GM12878 (cell line): ENCODE measurements around the gene PCSK6. TPM values are rescaled to one million over a fixed set of nuclear protein-coding genes. Genes with fewer than 3 reads are reported as not detected.

ENCODE experiments used
- ATAC-seq: fragments of 200-7000 bp; cut with Tn5 transposase; 3 replicates; pipeline ENCODE4 v1.9.1; 2020; ENCODE audit warnings: mild to moderate bottlenecking, moderate library complexity
- BruUV-seq: library from RNA; stranded (reverse); fragments of 400-500 nt; replicated peaks from 2 replicates; lab custom pipeline; 2021; lab: Mats Ljungman, UMichigan
- CTCF ChIA-PET: fragments of 300-600 bp; sonication (Branson Sonifier 250); formaldehyde crosslinking; extraction: SDS; loops from one replicate; lab custom pipeline; 2021; ENCODE audit warnings: inconsistent platforms; lab: Yijun Ruan, JAX
- POLR2A ChIA-PET: fragments of 350-600 bp; formaldehyde crosslinking; extraction: SDS; loops from one replicate; lab custom pipeline; 2021; ENCODE audit warnings: inconsistent platforms; lab: Charles Lee
- RAD21 ChIA-PET: fragments of 300-600 bp; sonication (Branson Sonifier 250); formaldehyde crosslinking; loops from one replicate; lab custom pipeline; 2023; ENCODE audit warnings: antibody characterized with exemption; ENCODE audit not compliant: unreplicated experiment; lab: Charles Lee
- SMC1A ChIA-PET: fragments of 300-600 bp; sonication (Branson Sonifier 250); formaldehyde crosslinking; loops from one replicate; lab custom pipeline; 2023; ENCODE audit not compliant: unreplicated experiment, uncharacterized antibody; lab: Charles Lee
- DNase-seq: peaks from one replicate; pipeline ENCODE4 v3.0.0-alpha.2; 2011; ENCODE audit warnings: low read depth, low spot score
- FAIRE-seq: peaks from 3 replicates; lab custom pipeline; 2011; peaks lifted over from hg19 to GRCh38; lab: Jason Lieb, UNC
- H2AFZ ChIP-seq: 2 replicates; pipeline ENCODE4 v1.6.0; 2011; ENCODE audit warnings: low read depth, low read length, control low read depth; ENCODE audit not compliant: control insufficient read depth
- H3K27ac ChIP-seq: 2 replicates; pipeline ENCODE4 v1.5.1; 2011; ENCODE audit warnings: control low read depth; ENCODE audit not compliant: control insufficient read depth, insufficient read depth
- H3K27me3 ChIP-seq, 2 experiments: replicated peaks in 1 of 2; 2 replicates each; pipeline versions ENCODE4 v1.6.0 to v1.6.1; 2011; ENCODE audit warnings: low read length in 1 of 2; ENCODE audit not compliant: control insufficient read depth in 2 of 2, insufficient read depth in 2 of 2
- H3K36me3 ChIP-seq, 2 experiments: 2 replicates each; pipeline ENCODE4 v1.5.1; 2011; ENCODE audit warnings: low read length in 1 of 2; ENCODE audit not compliant: control insufficient read depth in 2 of 2, insufficient read depth in 2 of 2
- H3K4me1 ChIP-seq: 2 replicates; pipeline ENCODE4 v1.6.1; 2011; ENCODE audit warnings: mild to moderate bottlenecking, low read length, moderate library complexity, mixed read lengths; ENCODE audit not compliant: control insufficient read depth, insufficient read depth
- H3K4me2 ChIP-seq: 2 replicates; pipeline ENCODE4 v1.6.0; 2011; ENCODE audit warnings: control low read depth; ENCODE audit not compliant: control insufficient read depth, insufficient read depth
- H3K4me3 ChIP-seq: fragments of 200-600 bp; sonication (generic); 2 replicates; pipeline ENCODE4 v1.5.1; 2016
- H3K79me2 ChIP-seq: 2 replicates; pipeline ENCODE4 v1.6.0; 2011; ENCODE audit warnings: low read length; ENCODE audit not compliant: control insufficient read depth, insufficient read depth
- H3K9ac ChIP-seq: 2 replicates; pipeline ENCODE4 v1.8.0; 2011; ENCODE audit warnings: low read length, control low read depth, mixed read lengths; ENCODE audit not compliant: control insufficient read depth, insufficient read depth
- H3K9me3 ChIP-seq: replicated peaks from 3 replicates; pipeline ENCODE4 v1.5.1; 2011; ENCODE audit warnings: mild to moderate bottlenecking, low read length; ENCODE audit not compliant: control insufficient read depth, insufficient read depth
- H4K20me1 ChIP-seq: 2 replicates; pipeline ENCODE4 v1.6.0; 2011; ENCODE audit not compliant: control insufficient read depth, insufficient read depth
- CBX3 ChIP-seq: fragments of 200-600 bp; sonication (generic); IDR thresholded peaks from 2 replicates; pipeline ENCODE4 v1.6.1; 2016; ENCODE audit warnings: low read depth, borderline replicate concordance
- EGR1 ChIP-seq, 2 experiments: IDR thresholded peaks; 1 replicate in 1 of 2; 2 replicates in 1 of 2; pipeline ENCODE4 v1.6.1; 2011 to 2012; ENCODE audit warnings: low read depth in 2 of 2, low read length in 2 of 2, borderline replicate concordance in 1 of 2, mild to moderate bottlenecking in 1 of 2, moderate library complexity in 1 of 2
- HCFC1 ChIP-seq: fragments of 150-350 bp; IDR thresholded peaks from 2 replicates; pipeline ENCODE4 v1.6.1; 2014; ENCODE audit warnings: low read length
- NFYB ChIP-seq: IDR thresholded peaks from 2 replicates; pipeline ENCODE4 v1.6.1; 2011; ENCODE audit warnings: low read depth, mild to moderate bottlenecking, low read length, improper control_type of control experiment, moderate library complexity; ENCODE audit not compliant: insufficient read depth
- NR2C2 ChIP-seq: IDR thresholded peaks from 2 replicates; pipeline ENCODE4 v1.6.1; 2011; ENCODE audit warnings: borderline replicate concordance, low read depth; ENCODE audit not compliant: control insufficient read depth, insufficient read length
- POLR2A ChIP-seq: IDR thresholded peaks from 2 replicates; pipeline ENCODE4 v1.6.1; 2011; ENCODE audit warnings: low read depth, mild to moderate bottlenecking, low read length
- RCOR1 ChIP-seq: conservative IDR thresholded peaks from 2 replicates; pipeline ENCODE4 v1.6.1; 2012; ENCODE audit warnings: low read depth, low read length, improper control_type of control experiment
- RFX5 ChIP-seq: IDR thresholded peaks from 2 replicates; pipeline ENCODE4 v1.6.1; 2011; ENCODE audit warnings: low read depth, low read length, improper control_type of control experiment
- SUPT20H ChIP-seq: IDR thresholded peaks from 2 replicates; pipeline ENCODE4 v1.6.1; 2011; ENCODE audit warnings: low read depth, mild to moderate bottlenecking, low read length, moderate library complexity, borderline replicate concordance; ENCODE audit not compliant: control insufficient read depth
- ZBED1 ChIP-seq: IDR thresholded peaks from 2 replicates; pipeline ENCODE4 v1.6.1; 2016; ENCODE audit warnings: borderline replicate concordance
- WGBS: methylation state at CpG from one replicate; pipeline ENCODE4 v1.1.6; 2016; ENCODE audit warnings: low lambda C conversion rate; ENCODE audit not compliant: insufficient replicate concordance, insufficient coverage; ENCODE audit errors: missing lambda C conversion rate; 5-methylcytosine and 5-hydroxymethylcytosine counted together
- in situ Hi-C: fragments of 300-500 bp; cut with MboI; formaldehyde crosslinking; loops from 9 replicates; pipeline ENCODE4 v1.14.3; 2018; ENCODE audit warnings: mixed read lengths
- intact Hi-C: fragments of 100-400 bp; cut with micrococcal nuclease; formaldehyde crosslinking; loops from one replicate; pipeline ENCODE4 v1.14.2; 2022; ENCODE audit not compliant: unreplicated experiment
- polyA plus RNA-seq, 11 experiments: library from polyadenylated mRNA; depleted of rRNA in 4 of 11; unstranded in 6 of 11; stranded (reverse) in 5 of 11; fragments of >200 nt; fragmentation: Nextera tagmentation in 4 of 11; fragmentation: Illumina TruSeq in 1 of 11; extraction: Ambion mirVana in 4 of 11; extraction: Trizol in 1 of 11; gene quantifications; 1 replicate in 1 of 11; 2 replicates in 10 of 11; pipeline versions ENCODE4 v1.2.1 to v1.2.3, GENCODE V29; 2011 to 2016; ENCODE audit warnings: inconsistent platforms in 2 of 11, missing spikeins in 2 of 11, low read depth in 1 of 11
- total RNA-seq, 4 experiments: library from RNA; depleted of rRNA in 3 of 4; stranded (reverse); fragments of >200 nt in 3 of 4; fragmentation: Illumina TruSeq in 1 of 4; extraction: Trizol in 1 of 4; gene quantifications; 2 replicates each; pipeline versions ENCODE4 v1.2.1 to v1.2.3, GENCODE V29; 2013 to 2021
- TF ChIP-seq, protein P1 (sequence below): fragments of 450-650 bp; IDR thresholded peaks from 2 replicates; pipeline ENCODE4 v1.6.1; 2016; ENCODE audit warnings: mild to moderate bottlenecking
- TF ChIP-seq, protein P2 (sequence below): fragments of 450-650 bp; IDR thresholded peaks from 2 replicates; pipeline ENCODE4 v1.6.1; 2014; ENCODE audit warnings: mild to moderate bottlenecking

PCSK6 gene
- total and polyA plus RNA-seq, 10 of the 15 experiments (the other 5 are each of a cell fraction or from before 2014, with no cell fraction given): 0.19 to 0.67 (median 0.25) TPM; not detected in 4

- in situ Hi-C loops: no loop called here
- H3K4me2 ChIP-seq: no peak overlapping the region
- BruUV-seq: no TSS peak
- H3K4me1 ChIP-seq: no peaks in the 10 kb centered on the region
- CTCF ChIA-PET: no interaction called here
- no peak overlapping the region for H3K4me3 ChIP-seq
- no peaks in the 10 kb centered on the region for H3K9me3 ChIP-seq
- POLR2A ChIA-PET: no interaction called here
- no peaks in the 10 kb centered on the region for H4K20me1 ChIP-seq
- no peak overlapping the region for H2AFZ ChIP-seq
- DNase-seq: no peak
- peaks cover 0 to 7% of the 10 kb centered on the region in 2 experiments; a peak in 3 of 4 replicates for H3K27me3 ChIP-seq
- no peaks in the 10 kb centered on the region for H3K79me2 ChIP-seq
- ATAC-seq: no peak
- H3K27ac ChIP-seq: no peak overlapping the region
- 20% methylated on average over 19 of the region's 19 CpGs for WGBS
- no peak overlapping the region for H3K9ac ChIP-seq
- RAD21 ChIA-PET: no interaction called here
- SMC1A ChIA-PET: no interaction called here
- no peak for TF ChIP-seq POLR2A
- TF ChIP-seq EGR1 (IDR thresholded peaks at IDR 0.05; ENCODE audit: borderline replicate concordance in 1 of 2, low read depth in 2 of 2, low read length in 2 of 2): no peak
- no peak for TF ChIP-seq SUPT20H
- TF ChIP-seq HCFC1: no peak
- TF ChIP-seq NR2C2: no peak
- TF ChIP-seq NFYB: no peak
- TF ChIP-seq RFX5: no peak
- TF ChIP-seq CBX3: no peak
- TF ChIP-seq, protein P1, sequence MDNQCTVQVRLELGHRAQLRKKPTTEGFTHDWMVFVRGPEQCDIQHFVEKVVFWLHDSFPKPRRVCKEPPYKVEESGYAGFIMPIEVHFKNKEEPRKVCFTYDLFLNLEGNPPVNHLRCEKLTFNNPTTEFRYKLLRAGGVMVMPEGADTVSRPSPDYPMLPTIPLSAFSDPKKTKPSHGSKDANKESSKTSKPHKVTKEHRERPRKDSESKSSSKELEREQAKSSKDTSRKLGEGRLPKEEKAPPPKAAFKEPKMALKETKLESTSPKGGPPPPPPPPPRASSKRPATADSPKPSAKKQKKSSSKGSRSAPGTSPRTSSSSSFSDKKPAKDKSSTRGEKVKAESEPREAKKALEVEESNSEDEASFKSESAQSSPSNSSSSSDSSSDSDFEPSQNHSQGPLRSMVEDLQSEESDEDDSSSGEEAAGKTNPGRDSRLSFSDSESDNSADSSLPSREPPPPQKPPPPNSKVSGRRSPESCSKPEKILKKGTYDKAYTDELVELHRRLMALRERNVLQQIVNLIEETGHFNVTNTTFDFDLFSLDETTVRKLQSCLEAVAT: no peak
- TF ChIP-seq ZBED1: no peak
- TF ChIP-seq, protein P2, sequence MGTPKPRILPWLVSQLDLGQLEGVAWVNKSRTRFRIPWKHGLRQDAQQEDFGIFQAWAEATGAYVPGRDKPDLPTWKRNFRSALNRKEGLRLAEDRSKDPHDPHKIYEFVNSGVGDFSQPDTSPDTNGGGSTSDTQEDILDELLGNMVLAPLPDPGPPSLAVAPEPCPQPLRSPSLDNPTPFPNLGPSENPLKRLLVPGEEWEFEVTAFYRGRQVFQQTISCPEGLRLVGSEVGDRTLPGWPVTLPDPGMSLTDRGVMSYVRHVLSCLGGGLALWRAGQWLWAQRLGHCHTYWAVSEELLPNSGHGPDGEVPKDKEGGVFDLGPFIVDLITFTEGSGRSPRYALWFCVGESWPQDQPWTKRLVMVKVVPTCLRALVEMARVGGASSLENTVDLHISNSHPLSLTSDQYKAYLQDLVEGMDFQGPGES: no peak
- no peak for TF ChIP-seq RCOR1
- TF ChIP-seq, all 136 proteins: peak for 0
- no peak for FAIRE-seq
- intact Hi-C loops: no loop called here
- H3K36me3 ChIP-seq: no peaks in the 10 kb centered on the region
Measured at GRCh38 chr15:101451266-101451799, 38.2 kb downstream of the PCSK6 start.
